T-helper 2 cell treated with Interferon-gamma antibody and Interleukin-4, amounts not matched to agents 100 ng/mL and 5 ng/mL, for 36 hours (primary cell): ENCODE measurements around the gene TWIST2. TPM values are rescaled to one million over a fixed set of nuclear protein-coding genes. Genes with fewer than 3 reads are reported as not detected.

Experiments used
- intact Hi-C: fragments of 100-400 bp; cut with micrococcal nuclease; formaldehyde crosslinking; loops from one replicate; pipeline ENCODE4 v1.15.1; 2023
- total RNA-seq: library from RNA; stranded (reverse); gene quantifications from 2 replicates; pipeline ENCODE4 v1.2.3, GENCODE V29; 2022

TWIST2 gene
- total RNA-seq, 1 donor from 2014 or later, result not detected

GRCh38 chr2:238835726-238836301 is 12.1 kb upstream of the TWIST2 start:
- intact Hi-C loops, result no loop called here

GRCh38 chr2:238838786-238839327 is 9.0 kb upstream of the TWIST2 start:
- intact Hi-C loops, result no loop called here

DNA sequence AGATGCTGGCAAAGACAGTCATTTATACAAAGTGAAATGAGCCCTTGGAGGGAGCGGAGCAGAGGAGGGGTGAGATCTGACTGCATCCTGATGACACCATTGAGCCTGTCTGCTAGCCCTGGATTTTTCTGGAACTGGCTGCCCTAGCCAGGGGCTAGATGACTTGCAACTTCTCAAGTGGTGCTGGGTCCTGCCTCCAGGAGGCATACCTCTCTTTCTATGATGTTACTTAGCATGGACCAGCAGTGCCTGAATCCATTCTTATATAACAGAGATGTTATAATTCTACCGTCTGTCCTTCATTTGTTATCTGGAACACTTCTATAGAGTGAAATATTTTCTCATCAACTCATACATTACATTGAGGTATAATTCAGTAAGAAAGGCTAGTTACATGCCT is 8.5 kb upstream of the TWIST2 start:
- intact Hi-C loops, result no loop called here

- intact Hi-C loops, result no loop called here
These were observed 6.2 kb upstream of the TWIST2 start for GRCh38 chr2:238841542-238842164.

DNA sequence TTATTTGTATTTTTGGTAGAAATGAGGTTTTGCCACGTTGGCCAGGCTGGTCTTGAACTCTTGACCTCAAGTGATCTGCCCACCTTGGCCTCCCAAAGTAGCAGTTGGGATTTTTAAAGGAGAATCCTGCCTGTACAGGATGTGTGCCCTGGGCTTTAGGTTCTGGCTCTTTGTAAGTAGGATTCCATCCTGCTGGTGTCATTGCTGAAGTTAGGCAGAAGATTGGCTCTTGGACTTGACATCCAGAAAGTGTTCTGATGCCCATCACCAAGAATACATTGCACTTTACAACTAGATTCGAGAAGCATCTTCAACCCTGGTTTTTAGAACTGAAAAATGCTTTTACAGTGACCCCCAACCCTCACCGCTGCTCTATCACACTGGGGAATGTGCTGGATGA is 4.4 kb upstream of the TWIST2 start:
- intact Hi-C loops, result no loop called here

- intact Hi-C loops, result no loop called here
These were observed 2.1 kb upstream of the TWIST2 start for GRCh38 chr2:238845583-238846377.

- intact Hi-C loops, result no loop called here
These were observed 1.6 kb upstream of the TWIST2 start for GRCh38 chr2:238846378-238846627.

DNA sequence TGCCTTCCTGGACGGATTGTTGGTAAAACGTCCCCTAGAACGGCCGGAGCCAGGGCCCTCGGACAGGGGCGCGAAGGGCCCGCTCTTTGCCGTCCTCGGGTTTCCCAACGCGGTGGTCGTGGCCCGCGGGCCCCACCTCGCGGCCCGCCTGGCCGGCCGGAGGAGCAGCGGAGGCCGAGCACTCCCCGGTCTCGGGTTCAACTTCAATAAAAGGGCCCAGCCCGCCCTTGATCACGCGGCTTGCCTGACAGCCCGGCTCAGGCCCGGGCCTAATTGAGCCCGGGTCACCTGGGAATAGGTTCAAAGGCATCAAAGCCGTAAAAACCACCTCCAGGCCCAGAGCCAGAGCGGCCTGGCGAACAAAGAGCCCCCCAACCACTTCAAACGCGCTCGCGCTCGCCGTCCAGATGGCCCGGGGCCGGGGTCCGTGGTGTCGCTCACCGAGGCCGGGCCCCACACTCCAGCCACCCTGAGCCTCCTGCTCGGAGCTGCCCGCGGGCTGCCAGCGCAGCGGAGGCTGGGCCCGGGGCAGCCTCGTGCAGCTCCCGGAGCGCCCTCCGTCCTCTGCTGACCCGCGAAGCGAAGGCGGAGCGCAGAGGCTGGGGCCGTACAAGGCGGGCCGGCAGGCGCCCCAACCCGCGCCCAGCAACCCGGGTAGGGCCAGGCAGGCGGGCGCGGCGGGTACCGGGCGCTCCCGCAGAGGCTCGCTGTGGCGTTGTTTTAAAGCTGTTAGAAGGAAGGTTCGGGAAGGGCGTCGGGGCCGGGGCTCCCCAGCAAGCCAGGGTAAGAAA is 1.1 kb upstream of the TWIST2 start:
- intact Hi-C loops, result no loop called here

GRCh38 chr2:238847419-238847801 is 475 bp upstream of the TWIST2 start:
- intact Hi-C loops, result no loop called here

DNA sequence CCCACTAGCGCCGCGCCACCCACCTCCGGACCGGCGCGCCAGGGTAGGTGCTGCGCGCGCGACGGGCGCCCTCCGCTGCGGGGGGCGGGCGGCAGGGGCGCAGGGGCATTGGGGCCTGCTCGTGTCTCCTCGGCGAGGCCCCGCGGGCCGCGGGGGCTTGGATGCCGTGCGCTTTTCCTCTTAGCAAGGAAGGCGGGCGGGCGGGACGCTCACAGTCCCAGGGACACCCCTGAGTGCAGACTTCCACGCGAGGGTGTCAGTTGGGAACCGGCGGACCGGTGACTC is 748 bp downstream of the TWIST2 start:
- intact Hi-C loops, result no loop called here

DNA sequence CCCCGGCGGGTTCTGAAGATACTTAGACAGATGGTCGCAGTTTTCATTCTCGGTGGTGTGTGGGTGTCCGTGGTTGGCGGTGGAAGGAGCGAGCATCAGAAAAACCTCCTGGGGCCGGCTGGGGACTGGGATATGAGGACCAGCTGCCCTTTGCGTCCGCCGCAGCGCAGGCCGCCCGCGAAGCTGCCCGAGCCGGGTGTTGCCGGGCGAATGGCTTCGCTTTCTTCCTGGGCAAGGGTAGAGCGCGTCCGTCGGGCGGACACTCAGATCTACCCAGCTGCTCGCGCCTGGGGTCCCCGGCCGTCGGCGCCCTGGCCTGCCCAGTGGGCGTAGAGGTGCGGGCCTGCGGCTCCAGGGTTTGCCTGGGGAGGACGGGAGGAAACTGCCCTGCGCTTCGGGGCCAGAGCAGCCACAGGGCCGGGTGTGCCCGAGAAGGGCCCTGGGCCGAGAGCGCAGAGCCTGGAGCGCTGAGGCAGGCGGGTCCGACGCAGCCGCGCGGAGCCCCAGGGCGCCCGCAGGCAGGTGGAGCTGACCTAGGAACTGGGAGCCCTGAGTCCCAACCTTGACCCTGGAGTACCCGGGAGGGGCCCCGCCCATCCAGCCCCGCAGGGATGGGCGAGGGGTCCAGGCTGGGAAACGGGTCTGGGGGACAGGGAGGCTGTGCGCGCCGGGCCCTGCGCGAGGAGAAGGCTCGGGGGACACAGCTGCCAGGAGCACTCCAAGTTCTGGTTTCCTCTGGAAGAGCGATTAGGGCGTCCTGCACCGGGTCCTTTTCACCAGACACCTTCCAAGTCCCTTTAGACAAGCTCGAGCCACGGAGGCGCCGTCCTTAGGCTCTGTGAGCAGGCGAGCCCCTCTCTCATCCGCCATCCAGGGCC is 1.3 kb downstream of the TWIST2 start:
- intact Hi-C loops, result no loop called here

- intact Hi-C loops, result no loop called here
These were observed 2.2 kb downstream of the TWIST2 start for GRCh38 chr2:238850091-238850490.

- intact Hi-C loops, result no loop called here
These were observed 3.1 kb downstream of the TWIST2 start for GRCh38 chr2:238851026-238851425.

GRCh38 chr2:238851761-238852160 is 3.9 kb downstream of the TWIST2 start:
- intact Hi-C loops, result no loop called here

DNA sequence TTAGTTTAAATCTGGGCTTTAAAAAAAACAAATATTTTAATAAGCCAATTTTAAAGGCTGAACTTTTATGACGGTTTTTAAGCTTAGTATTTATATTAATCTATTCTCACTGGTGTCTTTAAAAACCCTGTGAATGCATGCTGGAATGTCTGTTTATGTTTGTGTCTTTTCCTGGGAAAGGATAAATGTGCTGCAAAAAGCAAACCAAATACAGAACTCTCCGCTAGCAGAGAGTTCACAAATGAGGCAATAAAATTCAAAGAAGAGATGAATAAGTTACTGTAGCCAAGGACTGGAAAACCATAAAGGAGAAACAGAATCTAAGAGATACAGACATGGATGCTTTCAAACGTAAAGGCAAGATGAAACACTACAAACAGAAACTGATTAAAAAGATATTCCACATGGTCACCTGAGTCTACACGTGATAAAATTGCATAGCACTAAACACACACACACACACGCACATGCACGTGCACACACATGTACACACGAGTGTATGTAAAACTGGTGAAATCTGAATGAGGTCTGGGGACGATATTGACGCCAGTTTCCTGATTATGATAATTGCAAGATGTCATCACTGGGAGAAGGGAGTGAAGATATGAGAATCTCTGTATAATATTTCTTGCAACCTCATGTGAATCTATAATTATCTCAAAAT is 4.5 kb downstream of the TWIST2 start:
- intact Hi-C loops, result no loop called here

DNA sequence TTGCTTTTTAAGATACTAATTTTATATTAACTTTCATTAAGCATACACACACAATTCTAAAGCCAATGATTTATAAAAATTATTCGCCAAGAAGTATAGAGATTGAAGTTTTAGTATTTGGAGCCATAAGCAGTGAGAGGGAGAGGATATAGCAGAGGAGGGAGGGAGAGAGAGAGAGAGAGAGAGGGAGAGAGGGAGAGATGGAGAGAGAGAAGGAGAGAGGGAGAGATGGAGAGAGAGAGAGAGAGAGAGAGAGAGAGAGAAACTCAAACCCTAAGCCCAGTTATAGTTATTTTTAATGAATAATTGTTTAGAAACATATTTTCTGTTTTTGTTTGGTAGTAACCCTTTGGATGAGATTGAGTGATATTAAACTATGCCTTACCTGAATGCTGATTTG is 5.3 kb downstream of the TWIST2 start:
- intact Hi-C loops, result no loop called here

GRCh38 chr2:238853721-238854120 is 5.8 kb downstream of the TWIST2 start:
- intact Hi-C loops, result no loop called here

GRCh38 chr2:238854246-238854645 is 6.4 kb downstream of the TWIST2 start:
- intact Hi-C loops, result no loop called here

DNA sequence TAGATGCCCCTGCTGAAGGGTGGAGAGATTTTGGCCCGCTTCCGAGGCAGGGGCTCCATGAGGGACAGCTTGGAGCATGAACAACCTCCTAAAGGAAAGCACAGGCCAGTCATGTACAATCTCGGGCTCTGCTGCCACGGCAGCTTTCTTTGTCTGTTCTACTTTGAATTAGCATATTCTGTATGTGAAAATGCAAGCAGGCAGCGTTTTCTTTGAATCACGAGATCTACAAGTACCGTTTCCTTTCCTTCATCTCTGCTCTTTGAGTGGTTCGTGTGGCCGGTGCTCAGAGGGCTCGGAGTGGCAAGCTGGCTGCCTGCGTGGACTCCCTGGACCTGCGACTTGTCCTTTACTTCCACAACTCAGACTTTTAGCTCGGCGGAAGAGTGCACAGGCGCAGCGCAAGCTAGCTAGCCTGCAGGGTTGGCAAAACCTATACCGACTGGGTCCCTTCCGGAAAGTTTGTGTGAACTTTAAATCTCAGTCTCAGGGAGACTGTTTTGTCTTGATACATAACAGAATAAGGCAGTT is 6.9 kb downstream of the TWIST2 start:
- intact Hi-C loops, result no loop called here

DNA sequence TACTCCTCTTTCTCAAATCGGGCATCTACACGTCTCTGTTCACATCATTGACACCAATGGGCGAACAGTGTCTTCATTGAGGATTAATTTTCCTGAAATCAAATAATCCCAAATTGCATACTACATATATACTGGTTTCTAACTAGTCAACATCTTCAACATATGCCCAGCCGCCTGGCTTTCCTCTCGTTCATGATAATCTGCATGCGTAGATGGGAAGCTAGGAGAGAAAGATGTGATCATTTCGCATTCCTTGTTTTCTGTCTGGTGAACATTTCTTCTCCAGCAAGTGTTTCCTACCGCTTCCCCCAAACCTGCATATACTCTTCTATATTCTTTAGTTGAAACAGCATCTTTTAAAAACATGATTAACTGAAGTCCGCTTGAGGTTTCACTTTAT is 7.4 kb downstream of the TWIST2 start:
- intact Hi-C loops, result no loop called here
